Mesenchymal stem cell (in vitro differentiated cells and primary cell): ENCODE results near the gene SLC2A3.
"Not testable (repeated sequence)": the region's sequence is repeated elsewhere in the genome, so short reads cannot be mapped to it uniquely, and the experiment has no call there.

Experiments used
- DNase-seq: peaks from one replicate; pipeline ENCODE4 v3.0.0-alpha.2; 2013
- H2AFZ ChIP-seq: one replicate; pipeline ENCODE4 v1.6.1; 2013; ENCODE audit warnings: low read depth, mild to moderate bottlenecking, control low read depth, inconsistent platforms, low read length, moderate library complexity
- H2AK5ac ChIP-seq: 2 replicates; pipeline ENCODE4 v1.6.1; 2013; ENCODE audit warnings: low read length, moderate library complexity, mild to moderate bottlenecking, inconsistent platforms; ENCODE audit not compliant: severe bottlenecking
- H2BK120ac ChIP-seq: one replicate; pipeline ENCODE4 v1.6.1; 2013; ENCODE audit warnings: low read depth, mild to moderate bottlenecking, inconsistent platforms, low read length, moderate library complexity
- H2BK12ac ChIP-seq, 2 experiments: one replicate each; pipeline ENCODE4 v1.6.1; 2013; ENCODE audit warnings: inconsistent platforms in 2 of 2, low read length in 2 of 2, mild to moderate bottlenecking in 2 of 2, moderate library complexity in 2 of 2, control low read depth in 1 of 2
- H2BK15ac ChIP-seq: one replicate; pipeline ENCODE4 v1.6.1; 2013; ENCODE audit warnings: mild to moderate bottlenecking, low read depth, inconsistent platforms; ENCODE audit not compliant: poor library complexity, severe bottlenecking
- H2BK5ac ChIP-seq: 2 replicates; pipeline ENCODE4 v1.6.1; 2013; ENCODE audit warnings: low read depth, mild to moderate bottlenecking, low read length, control low read depth, inconsistent platforms; ENCODE audit not compliant: poor library complexity, severe bottlenecking
- H3K14ac ChIP-seq, 2 experiments: one replicate each; pipeline ENCODE4 v1.6.1; 2013; ENCODE audit warnings: inconsistent platforms in 2 of 2, low read length in 2 of 2, control low read depth in 1 of 2, mild to moderate bottlenecking in 1 of 2, moderate library complexity in 1 of 2
- H3K18ac ChIP-seq, 2 experiments: one replicate each; pipeline ENCODE4 v1.6.1; 2013; ENCODE audit warnings: inconsistent platforms in 2 of 2, low read length in 2 of 2, control low read depth in 1 of 2, low read depth in 1 of 2, mild to moderate bottlenecking in 1 of 2
- H3K23ac ChIP-seq, 2 experiments: one replicate each; pipeline ENCODE4 v1.6.1; 2013; ENCODE audit warnings: inconsistent platforms in 2 of 2, low read length in 2 of 2, mild to moderate bottlenecking in 2 of 2, moderate library complexity in 2 of 2, control low read depth in 1 of 2
- H3K27ac ChIP-seq: 2 replicates; pipeline ENCODE4 v1.5.1; 2013; ENCODE audit warnings: mild to moderate bottlenecking, moderate library complexity, low read length, control low read depth, inconsistent platforms; ENCODE audit not compliant: poor library complexity, severe bottlenecking
- H3K27me3 ChIP-seq, 2 experiments: 2 replicates each; pipeline versions ENCODE4 v1.6.1 to v1.7.0; 2013; ENCODE audit warnings: low read length in 2 of 2, mild to moderate bottlenecking in 2 of 2, moderate library complexity in 2 of 2, control low read depth in 1 of 2, inconsistent platforms in 1 of 2; ENCODE audit not compliant: control insufficient read depth in 1 of 2, insufficient read depth in 1 of 2
- H3K36me3 ChIP-seq, 2 experiments: 2 replicates each; pipeline versions ENCODE4 v1.6.1 to v1.7.0; 2013; ENCODE audit warnings: low read length in 2 of 2, control low read depth in 1 of 2, inconsistent platforms in 1 of 2, low read depth in 1 of 2, mild to moderate bottlenecking in 1 of 2; ENCODE audit not compliant: insufficient read depth in 2 of 2, control insufficient read depth in 1 of 2
- H3K4ac ChIP-seq, 2 experiments: one replicate each; pipeline ENCODE4 v1.6.1; 2013; ENCODE audit warnings: inconsistent platforms in 2 of 2, low read length in 2 of 2, mild to moderate bottlenecking in 2 of 2, moderate library complexity in 2 of 2, control low read depth in 1 of 2, low read depth in 1 of 2
- H3K4me1 ChIP-seq: 2 replicates; pipeline ENCODE4 v1.6.1; 2013; ENCODE audit warnings: low read depth, low read length, control low read depth; ENCODE audit not compliant: control insufficient read depth, insufficient read depth
- H3K4me2 ChIP-seq: 2 replicates; pipeline ENCODE4 v1.6.1; 2013; ENCODE audit warnings: low read length, mild to moderate bottlenecking, inconsistent platforms; ENCODE audit not compliant: poor library complexity, severe bottlenecking
- H3K4me3 ChIP-seq, 2 experiments: 2 replicates each; pipeline versions ENCODE4 v1.5.1 to v1.7.0; 2013; ENCODE audit warnings: low read length in 2 of 2, mild to moderate bottlenecking in 2 of 2, control low read depth in 1 of 2, low read depth in 1 of 2; ENCODE audit not compliant: insufficient read depth in 1 of 2
- H3K79me1 ChIP-seq: replicated peaks from 2 replicates; pipeline ENCODE4 v1.6.1; 2013; ENCODE audit warnings: mild to moderate bottlenecking, control low read depth, low read length, inconsistent platforms; ENCODE audit not compliant: poor library complexity, severe bottlenecking
- H3K9ac ChIP-seq: 2 replicates; pipeline ENCODE4 v1.7.0; 2013; ENCODE audit warnings: mild to moderate bottlenecking, low read length, moderate library complexity
- H3K9me3 ChIP-seq: 2 replicates; pipeline ENCODE4 v1.7.0; 2013; ENCODE audit warnings: mild to moderate bottlenecking, low read length; ENCODE audit not compliant: control insufficient read depth
- H4K8ac ChIP-seq: one replicate; pipeline ENCODE4 v1.6.1; 2013; ENCODE audit warnings: inconsistent platforms, mild to moderate bottlenecking, low read length, moderate library complexity
- H4K91ac ChIP-seq: one replicate; pipeline ENCODE4 v1.6.1; 2013; ENCODE audit warnings: mild to moderate bottlenecking, low read length, inconsistent platforms
- WGBS: methylation state at CpG from one replicate; pipeline ENCODE4 v1.1.7; 2013; ENCODE audit warnings: mixed read lengths; 5-methylcytosine and 5-hydroxymethylcytosine counted together

The SLC2A3 gene

GRCh38 chr12:7915661-7916403, 20.2 kb downstream of the SLC2A3 start:
- no peak overlapping the region for H3K27ac ChIP-seq
- no peak overlapping the region for H3K14ac ChIP-seq
- H3K9me3 ChIP-seq: no peaks in the 10 kb centered on the region
- H3K4me2 ChIP-seq: no peak overlapping the region
- H3K4me1 ChIP-seq: no peaks in the 10 kb centered on the region
- H3K4ac ChIP-seq: no peak overlapping the region
- no peak overlapping the region for H4K91ac ChIP-seq
- no peak overlapping the region for H2BK120ac ChIP-seq
- WGBS: 92% methylated on average over 29 of the region's 38 CpGs
- peak overlapping the region in 1 of 2 experiments; percentile 53 for H3K4me3 ChIP-seq
- H3K9ac ChIP-seq: no peak overlapping the region
- H4K8ac ChIP-seq: no peak overlapping the region
- H3K36me3 ChIP-seq: peaks cover 10 to 33% of the 10 kb centered on the region in 2 experiments
- DNase-seq: peak; percentile 39
- H2BK12ac ChIP-seq: no peak overlapping the region
- no peak overlapping the region for H2BK15ac ChIP-seq
- H2AK5ac ChIP-seq: no peak overlapping the region
- H3K18ac ChIP-seq: no peak overlapping the region
- no peak overlapping the region for H2AFZ ChIP-seq
- no peak overlapping the region for H3K23ac ChIP-seq
- H2BK5ac ChIP-seq: no peak overlapping the region
- H3K79me1 ChIP-seq: peaks cover 5% of the 10 kb centered on the region
- no peaks in the 10 kb centered on the region for H3K27me3 ChIP-seq

GRCh38 chr12:7910106-7910505, 25.9 kb downstream of the SLC2A3 start:
- H2AFZ ChIP-seq, H3K27ac ChIP-seq, H2BK120ac ChIP-seq, H3K36me3 ChIP-seq, H3K27me3 ChIP-seq, H2BK5ac ChIP-seq, H4K8ac ChIP-seq, H3K4me1 ChIP-seq, H3K14ac ChIP-seq, H3K4ac ChIP-seq, DNase-seq, H3K4me2 ChIP-seq, H2BK15ac ChIP-seq, H3K79me1 ChIP-seq, H2AK5ac ChIP-seq, H3K23ac ChIP-seq, H3K9ac ChIP-seq, H4K91ac ChIP-seq, H2BK12ac ChIP-seq, H3K4me3 ChIP-seq, H3K9me3 ChIP-seq, H3K18ac ChIP-seq: not testable (repeated sequence)
- 91% methylated on average over 6 of the region's 7 CpGs for WGBS

- Histone ChIP-seq H3K14ac (no peak overlapping the region), H3K36me3 (no peaks in the 10 kb centered on the region), H3K9me3 (no peaks in the 10 kb centered on the region), H2BK5ac (no peak overlapping the region), H2AK5ac (no peak overlapping the region), H3K4me2 (no peak overlapping the region), H3K18ac (peak overlapping the region in 1 of 2 experiments; percentile 24), H2BK12ac (peak overlapping the region in 1 of 2 experiments; percentile 31), H2BK120ac (no peak overlapping the region), H4K91ac (no peak overlapping the region), H2AFZ (no peak overlapping the region), H3K4me3 (no peak overlapping the region), H3K4ac (no peak overlapping the region), H3K23ac (no peak overlapping the region), H2BK15ac (no peak overlapping the region), H3K79me1 (no peaks in the 10 kb centered on the region), H3K27me3 (no peaks in the 10 kb centered on the region), H4K8ac (no peak overlapping the region), H3K27ac (no peak overlapping the region), H3K9ac (no peak overlapping the region), H3K4me1 (peaks cover 2% of the 10 kb centered on the region)
- peak; percentile 65 for DNase-seq
- WGBS: 47% methylated on average over 3 of the region's 3 CpGs
Observed at GRCh38 chr12:7907009-7907408, 29.0 kb downstream of the SLC2A3 start.

- H3K4me2 ChIP-seq, H3K27ac ChIP-seq, H3K4me1 ChIP-seq, H2BK15ac ChIP-seq, H4K8ac ChIP-seq, DNase-seq, H3K27me3 ChIP-seq, H2AK5ac ChIP-seq, H2BK12ac ChIP-seq, H3K9me3 ChIP-seq, H2BK5ac ChIP-seq, H3K36me3 ChIP-seq, H3K4ac ChIP-seq, H3K14ac ChIP-seq, H3K9ac ChIP-seq, H3K23ac ChIP-seq, H2BK120ac ChIP-seq, H3K18ac ChIP-seq, H3K79me1 ChIP-seq, H4K91ac ChIP-seq, H3K4me3 ChIP-seq, H2AFZ ChIP-seq: not testable (repeated sequence)
- WGBS: 70% methylated on average over 4 of the region's 4 CpGs
Observed at GRCh38 chr12:7906303-7906702, 29.7 kb downstream of the SLC2A3 start.
